DMS153 treated with DMSO at 0.1 percent for 48 hours (cell line): Measurements from ENCODE around the gene C5orf63.
"Not testable (repeated sequence)": the region's sequence is repeated elsewhere in the genome, so short reads cannot be mapped to it uniquely, and the experiment has no call there.

Experiments
- DNase-seq: peaks from one replicate; lab custom pipeline; 2025; ENCODE audit not compliant: unreplicated experiment; lab: John Stamatoyannopoulos, UW

C5orf63 gene

GRCh38 chr5:127076315-127077129, 3.2 kb upstream of the C5orf63 start:
- DNase-seq, result no peak

GRCh38 chr5:127074466-127074865, 1.2 kb upstream of the C5orf63 start:
- no peak for DNase-seq

- no peak for DNase-seq
Measured at GRCh38 chr5:127070243-127070642, 3.1 kb downstream of the C5orf63 start.

GRCh38 chr5:127068493-127069214, 4.6 kb downstream of the C5orf63 start:
- DNase-seq, result no peak

- no peak for DNase-seq
Measured at GRCh38 chr5:127066721-127067120, 6.6 kb downstream of the C5orf63 start.

GRCh38 chr5:127064253-127064840, 9.0 kb downstream of the C5orf63 start:
- DNase-seq, result no peak

- DNase-seq, result no peak
Measured at GRCh38 chr5:127063257-127063913, 9.9 kb downstream of the C5orf63 start.

- DNase-seq, result no peak
Measured at GRCh38 chr5:127061956-127062355, 11.3 kb downstream of the C5orf63 start.

GRCh38 chr5:127061537-127061936, 11.8 kb downstream of the C5orf63 start:
- no peak for DNase-seq

- no peak for DNase-seq
Measured at GRCh38 chr5:127060470-127060985, 12.8 kb downstream of the C5orf63 start.

- DNase-seq, result no peak
Measured at GRCh38 chr5:127056896-127057295, 16.4 kb downstream of the C5orf63 start.

- no peak for DNase-seq
Measured at GRCh38 chr5:127055880-127056653, 17.2 kb downstream of the C5orf63 start.

- not testable (repeated sequence) for DNase-seq
Measured at GRCh38 chr5:127053551-127053950, 19.8 kb downstream of the C5orf63 start.

GRCh38 chr5:127053049-127053448, 20.3 kb downstream of the C5orf63 start:
- no peak for DNase-seq

GRCh38 chr5:127051591-127051990, 21.7 kb downstream of the C5orf63 start:
- DNase-seq, result no peak

GRCh38 chr5:127046343-127047072, 26.8 kb downstream of the C5orf63 start:
- no peak for DNase-seq

- DNase-seq, result no peak
Measured at GRCh38 chr5:127042593-127042992, 30.7 kb downstream of the C5orf63 start.

GRCh38 chr5:127041571-127041970, 31.7 kb downstream of the C5orf63 start:
- DNase-seq, result no peak

- DNase-seq, result peak; percentile 60
Measured at GRCh38 chr5:127040796-127041520, 32.3 kb downstream of the C5orf63 start.
